WERI-Rb-1 (cell line): ENCODE data around the gene SART3.

ENCODE experiments used
- DNase-seq: peaks from one replicate; pipeline ENCODE4 v3.0.0-alpha.2; 2020
- H3K27ac ChIP-seq: fragments of 250-450 bp; sonication (Bioruptor Pico); 2 replicates; pipeline ENCODE4 v1.5.1; 2020; ENCODE audit warnings: mild to moderate bottlenecking, moderate library complexity
- H3K27me3 ChIP-seq: fragments of 250-450 bp; sonication (Bioruptor Pico); 2 replicates; pipeline ENCODE4 v1.5.1; 2021; ENCODE audit warnings: mild to moderate bottlenecking, low read depth, moderate library complexity; ENCODE audit not compliant: insufficient read depth, severe bottlenecking
- H3K36me3 ChIP-seq: fragments of 250-450 bp; sonication (Bioruptor Pico); 2 replicates; pipeline ENCODE4 v1.5.1; 2020; ENCODE audit warnings: mild to moderate bottlenecking, moderate library complexity
- H3K4me3 ChIP-seq: 2 replicates; pipeline ENCODE4 v1.5.1; 2011; ENCODE audit warnings: low read depth, mild to moderate bottlenecking, control low read depth, low read length
- H3K9me3 ChIP-seq: fragments of 250-450 bp; sonication (Bioruptor Pico); 2 replicates; pipeline ENCODE4 v1.5.1; 2021; ENCODE audit warnings: mild to moderate bottlenecking, moderate library complexity; ENCODE audit not compliant: severe bottlenecking
- CTCF ChIP-seq: IDR thresholded peaks from 2 replicates; pipeline ENCODE4 v1.5.1; 2011; ENCODE audit warnings: low read depth, mild to moderate bottlenecking, control low read depth, inconsistent platforms, low read length

Gene SART3

GRCh38 chr12:108548954-108549521 lies 11.9 kb downstream of the SART3 start:
- no peaks in the 10 kb centered on the region for H3K27me3 ChIP-seq
- no peak overlapping the region for H3K4me3 ChIP-seq
- TF ChIP-seq CTCF = no peak
- no peak for DNase-seq
- H3K36me3 ChIP-seq = peaks cover 45% of the 10 kb centered on the region
- no peak overlapping the region for H3K27ac ChIP-seq
- H3K9me3 ChIP-seq = no peaks in the 10 kb centered on the region

GRCh38 chr12:108547686-108548085 lies 13.3 kb downstream of the SART3 start:
- no peak for DNase-seq
- Histone ChIP-seq H3K4me3 (no peak overlapping the region), H3K27ac (no peak overlapping the region), H3K27me3 (no peaks in the 10 kb centered on the region), H3K36me3 (peaks cover 59% of the 10 kb centered on the region), H3K9me3 (no peaks in the 10 kb centered on the region)
- no peak for TF ChIP-seq CTCF

- no peaks in the 10 kb centered on the region for H3K9me3 ChIP-seq
- peaks cover 61% of the 10 kb centered on the region for H3K36me3 ChIP-seq
- DNase-seq = no peak
- no peak overlapping the region for H3K27ac ChIP-seq
- H3K4me3 ChIP-seq = no peak overlapping the region
- TF ChIP-seq CTCF = no peak
- no peaks in the 10 kb centered on the region for H3K27me3 ChIP-seq
Measured at GRCh38 chr12:108543652-108544051, 17.3 kb downstream of the SART3 start.

- H3K4me3 ChIP-seq = no peak overlapping the region
- DNase-seq = no peak
- no peaks in the 10 kb centered on the region for H3K27me3 ChIP-seq
- no peak for TF ChIP-seq CTCF
- no peak overlapping the region for H3K27ac ChIP-seq
- peaks cover 59% of the 10 kb centered on the region for H3K36me3 ChIP-seq
- no peaks in the 10 kb centered on the region for H3K9me3 ChIP-seq
Measured at GRCh38 chr12:108542320-108542719, 18.7 kb downstream of the SART3 start.

GRCh38 chr12:108538616-108539195 lies 22.3 kb downstream of the SART3 start:
- no peak overlapping the region for H3K27ac ChIP-seq
- peaks cover 61% of the 10 kb centered on the region for H3K36me3 ChIP-seq
- TF ChIP-seq CTCF = no peak
- H3K9me3 ChIP-seq = no peaks in the 10 kb centered on the region
- H3K27me3 ChIP-seq = no peaks in the 10 kb centered on the region
- H3K4me3 ChIP-seq = no peak overlapping the region
- DNase-seq = no peak

GRCh38 chr12:108538146-108538545 lies 22.8 kb downstream of the SART3 start:
- H3K27ac ChIP-seq = no peak overlapping the region
- no peak overlapping the region for H3K4me3 ChIP-seq
- no peaks in the 10 kb centered on the region for H3K27me3 ChIP-seq
- peaks cover 60% of the 10 kb centered on the region for H3K36me3 ChIP-seq
- no peak for TF ChIP-seq CTCF
- DNase-seq = no peak
- H3K9me3 ChIP-seq = no peaks in the 10 kb centered on the region
